GM12878 (cell line): Measurements from ENCODE around the gene CAPN9. TPM values are rescaled to one million over a fixed set of nuclear protein-coding genes. Genes with fewer than 3 reads are reported as not detected.

Experiments used
- ATAC-seq: fragments of 200-7000 bp; cut with Tn5 transposase; 3 replicates; pipeline ENCODE4 v1.9.1; 2020; ENCODE audit warnings: mild to moderate bottlenecking, moderate library complexity
- BruUV-seq: library from RNA; stranded (reverse); fragments of 400-500 nt; replicated peaks from 2 replicates; lab custom pipeline; 2021; lab: Mats Ljungman, UMichigan
- CTCF ChIA-PET: fragments of 300-600 bp; sonication (Branson Sonifier 250); formaldehyde crosslinking; extraction: SDS; loops from one replicate; lab custom pipeline; 2021; ENCODE audit warnings: inconsistent platforms; lab: Yijun Ruan, JAX
- POLR2A ChIA-PET: fragments of 350-600 bp; formaldehyde crosslinking; extraction: SDS; loops from one replicate; lab custom pipeline; 2021; ENCODE audit warnings: inconsistent platforms; lab: Charles Lee
- RAD21 ChIA-PET: fragments of 300-600 bp; sonication (Branson Sonifier 250); formaldehyde crosslinking; loops from one replicate; lab custom pipeline; 2023; ENCODE audit warnings: antibody characterized with exemption; ENCODE audit not compliant: unreplicated experiment; lab: Charles Lee
- SMC1A ChIA-PET: fragments of 300-600 bp; sonication (Branson Sonifier 250); formaldehyde crosslinking; loops from one replicate; lab custom pipeline; 2023; ENCODE audit not compliant: unreplicated experiment, uncharacterized antibody; lab: Charles Lee
- DNase-seq: peaks from one replicate; pipeline ENCODE4 v3.0.0-alpha.2; 2011; ENCODE audit warnings: low read depth, low spot score
- FAIRE-seq: peaks from 3 replicates; lab custom pipeline; 2011; peaks lifted over from hg19 to GRCh38; lab: Jason Lieb, UNC
- H2AFZ ChIP-seq: 2 replicates; pipeline ENCODE4 v1.6.0; 2011; ENCODE audit warnings: low read depth, low read length, control low read depth; ENCODE audit not compliant: control insufficient read depth
- H3K27ac ChIP-seq: 2 replicates; pipeline ENCODE4 v1.5.1; 2011; ENCODE audit warnings: control low read depth; ENCODE audit not compliant: control insufficient read depth, insufficient read depth
- H3K27me3 ChIP-seq, 2 experiments: replicated peaks in 1 of 2; 2 replicates each; pipeline versions ENCODE4 v1.6.0 to v1.6.1; 2011; ENCODE audit warnings: low read length in 1 of 2; ENCODE audit not compliant: control insufficient read depth in 2 of 2, insufficient read depth in 2 of 2
- H3K36me3 ChIP-seq, 2 experiments: 2 replicates each; pipeline ENCODE4 v1.5.1; 2011; ENCODE audit warnings: low read length in 1 of 2; ENCODE audit not compliant: control insufficient read depth in 2 of 2, insufficient read depth in 2 of 2
- H3K4me1 ChIP-seq: 2 replicates; pipeline ENCODE4 v1.6.1; 2011; ENCODE audit warnings: mild to moderate bottlenecking, low read length, moderate library complexity, mixed read lengths; ENCODE audit not compliant: control insufficient read depth, insufficient read depth
- H3K4me2 ChIP-seq: 2 replicates; pipeline ENCODE4 v1.6.0; 2011; ENCODE audit warnings: control low read depth; ENCODE audit not compliant: control insufficient read depth, insufficient read depth
- H3K4me3 ChIP-seq: fragments of 200-600 bp; sonication (generic); 2 replicates; pipeline ENCODE4 v1.5.1; 2016
- H3K79me2 ChIP-seq: 2 replicates; pipeline ENCODE4 v1.6.0; 2011; ENCODE audit warnings: low read length; ENCODE audit not compliant: control insufficient read depth, insufficient read depth
- H3K9ac ChIP-seq: 2 replicates; pipeline ENCODE4 v1.8.0; 2011; ENCODE audit warnings: low read length, control low read depth, mixed read lengths; ENCODE audit not compliant: control insufficient read depth, insufficient read depth
- H3K9me3 ChIP-seq: replicated peaks from 3 replicates; pipeline ENCODE4 v1.5.1; 2011; ENCODE audit warnings: mild to moderate bottlenecking, low read length; ENCODE audit not compliant: control insufficient read depth, insufficient read depth
- H4K20me1 ChIP-seq: 2 replicates; pipeline ENCODE4 v1.6.0; 2011; ENCODE audit not compliant: control insufficient read depth, insufficient read depth
- BCL11A ChIP-seq: IDR thresholded peaks from 2 replicates; pipeline ENCODE4 v1.6.1; 2011; ENCODE audit warnings: low read depth, low read length
- FOXM1 ChIP-seq: IDR thresholded peaks from 2 replicates; pipeline ENCODE4 v1.6.1; 2012; ENCODE audit warnings: low read depth, mild to moderate bottlenecking, inconsistent platforms, low read length, moderate library complexity
- RFX5 ChIP-seq: IDR thresholded peaks from 2 replicates; pipeline ENCODE4 v1.6.1; 2011; ENCODE audit warnings: low read depth, low read length, improper control_type of control experiment
- ZNF217 ChIP-seq: fragments of 450-650 bp; IDR thresholded peaks from 2 replicates; pipeline ENCODE4 v1.6.1; 2017; ENCODE audit warnings: antibody characterized with exemption, mild to moderate bottlenecking
- WGBS: methylation state at CpG from one replicate; pipeline ENCODE4 v1.1.6; 2016; ENCODE audit warnings: low lambda C conversion rate; ENCODE audit not compliant: insufficient replicate concordance, insufficient coverage; ENCODE audit errors: missing lambda C conversion rate; 5-methylcytosine and 5-hydroxymethylcytosine counted together
- in situ Hi-C: fragments of 300-500 bp; cut with MboI; formaldehyde crosslinking; loops from 9 replicates; pipeline ENCODE4 v1.14.3; 2018; ENCODE audit warnings: mixed read lengths
- intact Hi-C: fragments of 100-400 bp; cut with micrococcal nuclease; formaldehyde crosslinking; loops from one replicate; pipeline ENCODE4 v1.14.2; 2022; ENCODE audit not compliant: unreplicated experiment
- polyA plus RNA-seq, 11 experiments: library from polyadenylated mRNA; depleted of rRNA in 4 of 11; unstranded in 6 of 11; stranded (reverse) in 5 of 11; fragments of >200 nt; fragmentation: Nextera tagmentation in 4 of 11; fragmentation: Illumina TruSeq in 1 of 11; extraction: Ambion mirVana in 4 of 11; extraction: Trizol in 1 of 11; gene quantifications; 1 replicate in 1 of 11; 2 replicates in 10 of 11; pipeline versions ENCODE4 v1.2.1 to v1.2.3, GENCODE V29; 2011 to 2016; ENCODE audit warnings: inconsistent platforms in 2 of 11, missing spikeins in 2 of 11, low read depth in 1 of 11
- total RNA-seq, 4 experiments: library from RNA; depleted of rRNA in 3 of 4; stranded (reverse); fragments of >200 nt in 3 of 4; fragmentation: Illumina TruSeq in 1 of 4; extraction: Trizol in 1 of 4; gene quantifications; 2 replicates each; pipeline versions ENCODE4 v1.2.1 to v1.2.3, GENCODE V29; 2013 to 2021

Gene CAPN9
- total and polyA plus RNA-seq, 10 of the 15 experiments (the other 5 are each of a cell fraction or from before 2014, with no cell fraction given): not detected

DNA sequence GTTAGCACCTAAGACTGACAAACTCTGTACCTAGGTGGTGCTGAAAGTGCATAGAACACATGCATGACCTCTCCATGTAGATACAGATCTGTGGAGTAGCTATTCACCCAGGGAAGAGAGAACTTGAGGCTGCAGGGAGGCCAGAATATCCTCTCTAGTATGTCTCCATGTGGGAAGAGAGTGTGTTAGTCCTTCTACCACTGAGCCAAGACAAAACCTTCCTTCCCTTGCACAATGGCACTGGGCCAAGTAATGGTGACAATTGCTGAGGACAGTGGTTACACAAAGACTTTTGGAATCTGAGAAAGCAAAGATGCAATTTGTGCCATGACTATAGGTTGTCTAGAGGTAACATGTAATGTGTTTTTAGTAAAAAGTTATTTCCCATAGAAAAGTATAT, 68.8 kb downstream of the CAPN9 start:
- no peaks in the 10 kb centered on the region for H3K36me3 ChIP-seq
- no peak for TF ChIP-seq FOXM1
- TF ChIP-seq ZNF217: no peak
- H3K9ac ChIP-seq: no peak overlapping the region
- ChIA-PET POLR2A (no interaction called here), SMC1A (no interaction called here), RAD21 (no interaction called here), CTCF (no interaction called here)
- FAIRE-seq: no peak
- intact Hi-C loops (no loop called here), in situ Hi-C loops (no loop called here)
- H3K4me1 ChIP-seq: no peaks in the 10 kb centered on the region
- H3K4me2 ChIP-seq: no peak overlapping the region
- ATAC-seq: no peak
- no peaks in the 10 kb centered on the region for H3K9me3 ChIP-seq
- no peak overlapping the region for H3K27ac ChIP-seq
- H3K4me3 ChIP-seq: no peak overlapping the region
- H3K27me3 ChIP-seq: no peaks in the 10 kb centered on the region; a peak in 1 of 4 replicates
- H3K79me2 ChIP-seq: no peaks in the 10 kb centered on the region
- H2AFZ ChIP-seq: no peak overlapping the region
- no peak for DNase-seq
- no TSS peak for BruUV-seq
- H4K20me1 ChIP-seq: no peaks in the 10 kb centered on the region

DNA sequence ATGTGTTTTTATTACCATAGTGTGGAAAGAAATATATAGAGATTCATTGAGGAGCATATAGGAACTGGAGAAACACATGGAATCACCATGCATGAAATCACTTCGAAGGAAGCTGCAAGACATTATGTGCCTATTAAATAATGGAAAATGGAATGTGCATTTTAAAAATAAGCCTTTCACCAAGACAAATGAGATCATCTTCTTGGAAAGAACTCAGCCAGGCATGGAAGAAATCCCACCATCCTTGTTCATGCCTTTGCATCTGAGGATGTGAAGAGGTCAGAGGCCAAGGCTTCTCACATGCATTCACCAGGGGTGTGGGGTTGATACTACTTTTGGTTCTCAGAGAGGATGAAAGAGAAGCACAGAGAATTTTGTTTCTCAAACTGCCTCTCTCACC, 71.2 kb downstream of the CAPN9 start:
- H3K9me3 ChIP-seq: no peaks in the 10 kb centered on the region
- CTCF ChIA-PET: no interaction called here
- H3K4me3 ChIP-seq: no peak overlapping the region
- no peaks in the 10 kb centered on the region for H3K79me2 ChIP-seq
- TF ChIP-seq RFX5 (no peak), BCL11A (no peak)
- RAD21 ChIA-PET: no interaction called here
- WGBS: 4% methylated on average over 1 of the region's 1 CpG
- no peaks in the 10 kb centered on the region for H3K4me1 ChIP-seq
- H2AFZ ChIP-seq: no peak overlapping the region
- in situ Hi-C loops (no loop called here), intact Hi-C loops (no loop called here)
- POLR2A ChIA-PET: no interaction called here
- H4K20me1 ChIP-seq: no peaks in the 10 kb centered on the region
- H3K36me3 ChIP-seq: no peaks in the 10 kb centered on the region
- H3K27me3 ChIP-seq: no peaks in the 10 kb centered on the region; a peak in 1 of 4 replicates
- no TSS peak for BruUV-seq
- SMC1A ChIA-PET: no interaction called here
- H3K27ac ChIP-seq: no peak overlapping the region
- no peak overlapping the region for H3K9ac ChIP-seq
- no peak overlapping the region for H3K4me2 ChIP-seq
- DNase-seq: no peak
- no peak for FAIRE-seq
- ATAC-seq: no peak
